Measurements from ENCODE around the gene STX5. TPM values are rescaled to one million over a fixed set of nuclear protein-coding genes. Genes with fewer than 3 reads are reported as not detected.
A peak's percentile ranks its signal among the peaks of the same experiment; 100 is the strongest.

STX5 gene
- total and polyA plus RNA-seq, 10 of the 15 experiments (the other 5 are each of a cell fraction or from before 2014, with no cell fraction given) = 3.8 to 35.4 (median 27.4) TPM

- ChIA-PET CTCF (interaction anchor here (1.0 to 6.6 kb wide), 7 partner anchors 15 to 92 kb away, joined by 3 to 131 read pairs (median 8); partner anchors contain the start of genes HNRNPUL2, SLC3A2, TAF6L and TTC9C), POLR2A (interaction anchor here (0.6 to 6.0 kb wide), 17 partner anchors 12 to 1838 kb away, joined by 3 to 53 read pairs (median 5); partner anchors contain the start of genes HNRNPUL2, NXF1, SLC3A2 and STX5), SMC1A (ENCODE audit: uncharacterized antibody, unreplicated experiment) (interaction anchor here (1.2 to 2.9 kb wide), 5 partner anchors 51 to 95 kb away, joined by 3 to 12 read pairs (median 3); partner anchors contain the start of gene WDR74), RAD21 (ENCODE audit: unreplicated experiment) (interaction anchor here (0.8 to 3.8 kb wide), 3 partner anchors 17 to 74 kb away, joined by 3 to 57 read pairs (median 3); partner anchors contain the start of gene TAF6L)
- TF ChIP-seq WRNIP1 (IDR thresholded peaks at IDR 0.05; ENCODE audit: borderline replicate concordance, low read depth, low read length) (no peak), MXI1 (IDR thresholded peaks at IDR 0.05; ENCODE audit: low read depth, low read length) (no peak), POLR2AphosphoS2 (IDR thresholded peaks at IDR 0.05; ENCODE audit: low read depth, low read length) (no peak; the same call in 1 of the 2 replicates), NFYA (IDR thresholded peaks at IDR 0.05; ENCODE audit: borderline replicate concordance, low read depth, low read length) (no peak), YY1 (IDR thresholded peaks at IDR 0.05; ENCODE audit: low read depth, low read length) (no peak), TAF1 (IDR thresholded peaks at IDR 0.05; ENCODE audit: borderline replicate concordance, low read depth, low read length) (no peak), PAX8 (IDR thresholded peaks at IDR 0.05) (no peak), ZNF24 (IDR thresholded peaks at IDR 0.05) (no peak), RELA (IDR thresholded peaks at IDR 0.05; ENCODE audit: borderline replicate concordance, partially characterized antibody) (no peak), SREBF1 (IDR thresholded peaks at IDR 0.05; ENCODE audit: low read length) (no peak), USF2 (IDR thresholded peaks at IDR 0.05; ENCODE audit: borderline replicate concordance, low read depth, low read length) (no peak), CEBPZ (IDR thresholded peaks at IDR 0.05; ENCODE audit: low read depth, low read length) (no peak)
- peak overlapping the region; percentile 95 for H3K4me2 ChIP-seq (ENCODE audit: control insufficient read depth, insufficient read depth)
- H4K20me1 ChIP-seq (ENCODE audit: control insufficient read depth, insufficient read depth) = no peaks in the 10 kb centered on the region
- no peak overlapping the region for H3K9ac ChIP-seq (ENCODE audit: control insufficient read depth, insufficient read depth, low read length)
- no peak overlapping the region for H3K4me3 ChIP-seq
- 79% methylated on average over 5 of the region's 5 CpGs for WGBS (ENCODE audit: insufficient coverage, insufficient replicate concordance, low lambda C conversion rate, missing lambda C conversion rate)
- H3K36me3 ChIP-seq (ENCODE audit: control insufficient read depth in 2 of 2, insufficient read depth in 2 of 2, low read length in 1 of 2) = peaks cover 8 to 10% of the 10 kb centered on the region in 2 experiments
- peaks cover 11% of the 10 kb centered on the region for H3K4me1 ChIP-seq (ENCODE audit: control insufficient read depth, insufficient read depth, low read length)
- no peak overlapping the region for H2AFZ ChIP-seq (ENCODE audit: control insufficient read depth, low read depth, low read length)
- DNase-seq (ENCODE audit: low read depth, low spot score) = no peak
- peaks cover 42% of the 10 kb centered on the region for H3K79me2 ChIP-seq (ENCODE audit: control insufficient read depth, insufficient read depth, low read length)
- no peak overlapping the region for H3K27ac ChIP-seq (ENCODE audit: control insufficient read depth, insufficient read depth)
- no peaks in the 10 kb centered on the region for H3K27me3 ChIP-seq (replicated peaks in 1 of 2; ENCODE audit: control insufficient read depth in 2 of 2, insufficient read depth in 2 of 2, low read length in 1 of 2)
- in situ Hi-C loops (cut with MboI) = no loop called here
- H3K9me3 ChIP-seq (replicated peaks; ENCODE audit: control insufficient read depth, insufficient read depth, low read length) = no peaks in the 10 kb centered on the region
- no peak for FAIRE-seq
- no peak for ATAC-seq
- intact Hi-C loops (cut with micrococcal nuclease; ENCODE audit: unreplicated experiment) = loop anchor here (5.0 kb wide), 1 partner anchor 93 kb away; the partner anchor contains the start of gene SLC3A2
- BruUV-seq (replicated peaks) = no TSS peak
Measured at GRCh38 chr11:62788991-62789390, 42.9 kb downstream of the STX5 start.
